ENCODE measurements around the gene ADGRL2.

- TF ChIP-seq CTCF (IDR thresholded peaks at IDR 0.05) (no peak), POLR2A (IDR thresholded peaks at IDR 0.05) (no peak)
Measured at GRCh38 chr1:81850031-81850430, 49.3 kb downstream of the ADGRL2 start.

All from lower leg skin (tissue), 3 donors.